Stimulated activated CD4-positive, alpha-beta T cell treated with anti-CD3 and anti-CD28 coated beads, Interleukin-12 subunit alpha, Interleukin-12 subunit beta, amount 100 ng/mL, for 4 hours (primary cell): ENCODE data around the gene LRRC46.

Experiments
- DNase-seq: peaks from one replicate; pipeline ENCODE4 v3.0.0-alpha.2; 2020

The LRRC46 gene

GRCh38 chr17:47834756-47835155, 3.3 kb downstream of the LRRC46 start:
- DNase-seq = no peak

- DNase-seq = no peak
Observed at GRCh38 chr17:47836601-47837000, 5.1 kb downstream of the LRRC46 start.

- no peak for DNase-seq
Observed at GRCh38 chr17:47837401-47838039, 6.0 kb downstream of the LRRC46 start.

GRCh38 chr17:47838636-47839035, 7.2 kb downstream of the LRRC46 start:
- DNase-seq = no peak

GRCh38 chr17:47839071-47839470, 7.6 kb downstream of the LRRC46 start:
- no peak for DNase-seq

GRCh38 chr17:47840001-47840741, 8.7 kb downstream of the LRRC46 start:
- DNase-seq = no peak

GRCh38 chr17:47840742-47841487, 9.4 kb downstream of the LRRC46 start, which contains the start of gene SCRN2:
SCRN2 (minus strand) TSS chr17:47841273; CDS start chr17:47840843, 430 bp downstream.
- peak; percentile 88 for DNase-seq

- no peak for DNase-seq
Observed at GRCh38 chr17:47841488-47842291, 10.2 kb downstream of the LRRC46 start.

- DNase-seq = no peak
Observed at GRCh38 chr17:47843391-47843730, 11.9 kb downstream of the LRRC46 start.

GRCh38 chr17:47844227-47844626, 12.8 kb downstream of the LRRC46 start:
- no peak for DNase-seq

GRCh38 chr17:47844814-47845715, 13.6 kb downstream of the LRRC46 start:
- DNase-seq = no peak

GRCh38 chr17:47845716-47846075, 14.2 kb downstream of the LRRC46 start:
- no peak for DNase-seq

GRCh38 chr17:47846716-47847340, 15.4 kb downstream of the LRRC46 start:
- no peak for DNase-seq

GRCh38 chr17:47847341-47848197, 16.1 kb downstream of the LRRC46 start:
- no peak for DNase-seq

GRCh38 chr17:47848198-47848513, 16.7 kb downstream of the LRRC46 start:
- no peak for DNase-seq

GRCh38 chr17:47850373-47850691, 18.9 kb downstream of the LRRC46 start:
- DNase-seq = no peak

- peak; percentile 71 for DNase-seq
Observed at GRCh38 chr17:47850692-47851573, 19.5 kb downstream of the LRRC46 start, which contains the start of gene SP6. SP6 (minus strand) TSS chr17:47851163; CDS start chr17:47848429, 2,734 bp downstream.

- no peak for DNase-seq
Observed at GRCh38 chr17:47851764-47852112, 20.3 kb downstream of the LRRC46 start.

GRCh38 chr17:47852113-47852949, 20.9 kb downstream of the LRRC46 start:
- no peak for DNase-seq
